WERI-Rb-1 (cell line): ENCODE results near the gene LCLAT1.
"Not testable (repeated sequence)": the region's sequence is repeated elsewhere in the genome, so short reads cannot be mapped to it uniquely, and the experiment has no call there.

ENCODE experiments used
- DNase-seq: peaks from one replicate; pipeline ENCODE4 v3.0.0-alpha.2; 2020
- H3K27ac ChIP-seq: fragments of 250-450 bp; sonication (Bioruptor Pico); 2 replicates; pipeline ENCODE4 v1.5.1; 2020; ENCODE audit warnings: mild to moderate bottlenecking, moderate library complexity
- H3K27me3 ChIP-seq: fragments of 250-450 bp; sonication (Bioruptor Pico); 2 replicates; pipeline ENCODE4 v1.5.1; 2021; ENCODE audit warnings: mild to moderate bottlenecking, low read depth, moderate library complexity; ENCODE audit not compliant: insufficient read depth, severe bottlenecking
- H3K36me3 ChIP-seq: fragments of 250-450 bp; sonication (Bioruptor Pico); 2 replicates; pipeline ENCODE4 v1.5.1; 2020; ENCODE audit warnings: mild to moderate bottlenecking, moderate library complexity
- H3K4me3 ChIP-seq: 2 replicates; pipeline ENCODE4 v1.5.1; 2011; ENCODE audit warnings: low read depth, mild to moderate bottlenecking, control low read depth, low read length
- H3K9me3 ChIP-seq: fragments of 250-450 bp; sonication (Bioruptor Pico); 2 replicates; pipeline ENCODE4 v1.5.1; 2021; ENCODE audit warnings: mild to moderate bottlenecking, moderate library complexity; ENCODE audit not compliant: severe bottlenecking
- TF ChIP-seq, protein P1 (sequence below): IDR thresholded peaks from 2 replicates; pipeline ENCODE4 v1.5.1; 2011; ENCODE audit warnings: low read depth, mild to moderate bottlenecking, control low read depth, inconsistent platforms, low read length

LCLAT1 gene

DNA sequence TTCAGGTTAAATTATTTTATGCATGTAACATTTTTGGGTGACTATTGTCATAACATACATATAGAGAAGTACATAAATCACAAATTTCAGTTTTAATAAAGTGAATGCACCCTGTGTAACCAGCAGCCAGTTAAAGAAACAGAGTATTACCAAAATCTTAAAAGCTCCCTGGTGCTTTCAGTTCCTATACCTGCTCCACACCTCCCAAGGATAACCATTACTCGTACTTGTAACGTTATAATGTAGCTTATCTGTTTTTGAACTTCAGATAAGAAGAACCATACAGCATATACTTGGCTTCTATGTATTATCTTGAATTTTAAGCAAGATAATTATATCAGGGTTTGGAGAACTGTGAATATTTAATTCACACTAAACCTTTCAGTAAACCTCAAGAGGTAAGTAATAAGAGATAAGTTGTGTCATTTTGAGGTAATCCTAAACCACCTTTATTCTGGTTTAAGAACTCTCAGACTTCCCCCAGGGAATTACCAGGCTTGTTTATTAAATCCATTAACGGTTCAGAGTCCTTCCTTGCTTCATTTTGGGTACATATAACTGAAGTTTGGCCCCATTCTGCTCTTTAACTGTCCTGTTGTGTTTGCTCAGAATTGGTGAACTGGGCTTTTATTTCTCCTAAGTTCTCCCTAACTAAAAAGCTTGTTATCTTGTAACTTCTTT lies 58.6 kb downstream of the LCLAT1 start:
- Histone ChIP-seq H3K36me3 (no peaks in the 10 kb centered on the region), H3K4me3 (no peak overlapping the region), H3K9me3 (peaks cover 3% of the 10 kb centered on the region), H3K27me3 (no peaks in the 10 kb centered on the region), H3K27ac (no peak overlapping the region)
- TF ChIP-seq, protein P1, sequence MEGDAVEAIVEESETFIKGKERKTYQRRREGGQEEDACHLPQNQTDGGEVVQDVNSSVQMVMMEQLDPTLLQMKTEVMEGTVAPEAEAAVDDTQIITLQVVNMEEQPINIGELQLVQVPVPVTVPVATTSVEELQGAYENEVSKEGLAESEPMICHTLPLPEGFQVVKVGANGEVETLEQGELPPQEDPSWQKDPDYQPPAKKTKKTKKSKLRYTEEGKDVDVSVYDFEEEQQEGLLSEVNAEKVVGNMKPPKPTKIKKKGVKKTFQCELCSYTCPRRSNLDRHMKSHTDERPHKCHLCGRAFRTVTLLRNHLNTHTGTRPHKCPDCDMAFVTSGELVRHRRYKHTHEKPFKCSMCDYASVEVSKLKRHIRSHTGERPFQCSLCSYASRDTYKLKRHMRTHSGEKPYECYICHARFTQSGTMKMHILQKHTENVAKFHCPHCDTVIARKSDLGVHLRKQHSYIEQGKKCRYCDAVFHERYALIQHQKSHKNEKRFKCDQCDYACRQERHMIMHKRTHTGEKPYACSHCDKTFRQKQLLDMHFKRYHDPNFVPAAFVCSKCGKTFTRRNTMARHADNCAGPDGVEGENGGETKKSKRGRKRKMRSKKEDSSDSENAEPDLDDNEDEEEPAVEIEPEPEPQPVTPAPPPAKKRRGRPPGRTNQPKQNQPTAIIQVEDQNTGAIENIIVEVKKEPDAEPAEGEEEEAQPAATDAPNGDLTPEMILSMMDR = no peak
- DNase-seq = no peak

DNA sequence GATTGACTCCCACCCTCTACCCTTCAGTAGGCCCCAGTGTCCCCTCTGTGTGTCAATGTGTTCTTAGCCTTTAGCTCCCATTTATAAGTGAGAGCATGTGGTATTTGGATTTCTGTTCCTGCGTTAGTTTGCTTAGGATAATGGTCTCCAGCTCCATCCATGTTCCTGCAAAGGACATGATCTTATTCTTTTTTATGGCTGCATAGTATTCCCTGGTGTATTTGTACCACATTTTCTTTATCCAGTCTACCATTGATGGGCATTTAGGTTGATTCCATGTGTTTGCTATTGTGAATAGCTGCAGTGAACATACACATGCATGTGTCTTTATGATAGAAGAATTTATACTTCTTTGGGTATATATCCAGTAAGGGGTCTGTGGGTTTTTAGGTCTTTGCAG lies 60.4 kb downstream of the LCLAT1 start:
- not testable (repeated sequence) for DNase-seq, H3K27ac ChIP-seq, H3K36me3 ChIP-seq, H3K4me3 ChIP-seq, H3K9me3 ChIP-seq, H3K27me3 ChIP-seq

DNA sequence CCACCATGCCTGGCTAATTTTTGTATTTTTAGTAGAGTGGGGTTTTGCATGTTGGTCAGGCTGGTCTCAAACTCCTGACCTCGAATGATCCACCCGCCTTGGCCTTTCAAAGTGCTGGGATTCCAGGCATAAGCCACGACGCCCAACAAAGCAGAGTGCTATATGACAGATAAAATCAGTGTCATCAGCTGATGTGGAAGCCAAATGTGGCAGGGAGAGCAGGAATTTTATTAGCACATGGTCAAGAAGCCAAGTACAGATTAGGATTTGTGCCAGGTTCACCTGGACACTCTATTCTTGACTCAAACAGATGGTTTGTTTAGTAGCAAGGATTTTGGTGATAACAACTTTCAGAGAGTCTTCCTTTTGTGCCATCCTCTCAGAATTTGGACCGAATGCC lies 62.7 kb downstream of the LCLAT1 start:
- H3K4me3 ChIP-seq = no peak overlapping the region
- H3K9me3 ChIP-seq = peaks cover 3% of the 10 kb centered on the region
- DNase-seq = no peak
- no peaks in the 10 kb centered on the region for H3K27me3 ChIP-seq
- no peaks in the 10 kb centered on the region for H3K36me3 ChIP-seq
- no peak overlapping the region for H3K27ac ChIP-seq
- TF ChIP-seq, protein P1 = no peak

DNA sequence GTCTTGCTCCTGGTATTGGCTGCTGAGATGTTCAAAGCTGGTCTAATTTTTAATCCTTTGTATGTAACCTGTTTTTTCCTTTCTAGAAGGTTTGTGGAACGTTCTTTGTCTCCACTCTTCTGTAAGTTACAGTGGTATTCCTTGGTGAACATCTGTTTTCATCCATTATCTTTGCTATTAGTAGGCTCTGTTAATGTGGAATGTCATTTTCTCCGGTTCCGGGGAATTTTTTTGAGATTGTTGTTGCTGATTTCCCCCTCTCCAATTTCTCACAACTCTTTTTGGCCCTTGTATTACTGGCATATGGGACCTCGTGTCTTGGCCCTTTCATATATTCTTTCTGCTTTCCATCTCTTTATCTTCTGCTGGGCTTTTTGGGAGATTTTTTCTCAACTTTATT lies 63.4 kb downstream of the LCLAT1 start:
- TF ChIP-seq, protein P1 = no peak
- no peak for DNase-seq
- H3K27ac ChIP-seq = no peak overlapping the region
- no peaks in the 10 kb centered on the region for H3K27me3 ChIP-seq
- no peaks in the 10 kb centered on the region for H3K36me3 ChIP-seq
- no peak overlapping the region for H3K4me3 ChIP-seq
- peaks cover 3% of the 10 kb centered on the region for H3K9me3 ChIP-seq

DNA sequence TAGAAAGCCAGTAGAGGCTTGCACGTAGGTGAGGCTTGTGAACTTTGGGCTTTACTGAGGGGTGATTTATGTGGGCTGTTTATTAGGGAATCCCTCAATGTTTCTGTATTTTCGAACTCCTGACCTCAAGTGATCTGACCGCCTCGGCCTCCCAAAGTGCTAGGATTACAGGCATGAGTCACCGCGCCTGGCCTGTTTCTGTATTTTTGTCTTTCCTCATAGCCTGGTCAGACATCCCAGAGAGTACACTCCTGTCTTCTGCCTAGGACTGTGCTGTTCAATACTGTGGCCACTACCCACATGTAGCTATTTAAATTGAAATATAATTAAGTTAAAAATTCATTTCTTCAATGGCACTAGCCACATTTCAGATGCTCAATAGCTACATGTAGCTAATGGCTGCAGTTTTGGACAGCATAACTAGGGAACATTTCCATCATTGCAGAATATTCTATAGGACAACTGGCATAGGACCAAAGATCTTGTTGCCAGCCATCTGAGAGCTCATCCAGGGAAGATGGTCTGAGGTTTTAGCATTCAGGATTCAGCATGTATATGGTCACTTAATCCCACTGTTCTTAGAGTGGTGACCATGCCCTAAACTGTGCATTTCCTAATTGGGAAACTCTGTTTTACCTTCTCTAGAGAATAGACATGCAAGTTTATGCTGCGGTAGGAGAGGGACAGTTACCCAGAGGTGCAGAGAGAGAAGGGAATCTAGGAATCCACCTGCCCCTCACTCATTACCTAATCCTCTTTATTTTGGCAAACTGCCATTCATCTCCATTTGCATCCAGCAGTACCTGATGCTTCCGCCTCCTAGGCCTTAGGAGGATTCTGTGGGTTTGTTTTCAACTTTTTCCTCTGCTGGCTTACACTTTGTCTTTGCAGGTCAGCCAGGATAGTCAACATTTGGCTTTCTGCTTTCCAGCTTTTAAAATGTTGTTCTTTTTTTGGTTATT lies 64.4 kb downstream of the LCLAT1 start:
- no peak for DNase-seq
- Histone ChIP-seq H3K36me3 (peaks cover 2% of the 10 kb centered on the region), H3K9me3 (peaks cover 3% of the 10 kb centered on the region), H3K27me3 (no peaks in the 10 kb centered on the region), H3K27ac (no peak overlapping the region), H3K4me3 (no peak overlapping the region)
- TF ChIP-seq, protein P1 = no peak

DNA sequence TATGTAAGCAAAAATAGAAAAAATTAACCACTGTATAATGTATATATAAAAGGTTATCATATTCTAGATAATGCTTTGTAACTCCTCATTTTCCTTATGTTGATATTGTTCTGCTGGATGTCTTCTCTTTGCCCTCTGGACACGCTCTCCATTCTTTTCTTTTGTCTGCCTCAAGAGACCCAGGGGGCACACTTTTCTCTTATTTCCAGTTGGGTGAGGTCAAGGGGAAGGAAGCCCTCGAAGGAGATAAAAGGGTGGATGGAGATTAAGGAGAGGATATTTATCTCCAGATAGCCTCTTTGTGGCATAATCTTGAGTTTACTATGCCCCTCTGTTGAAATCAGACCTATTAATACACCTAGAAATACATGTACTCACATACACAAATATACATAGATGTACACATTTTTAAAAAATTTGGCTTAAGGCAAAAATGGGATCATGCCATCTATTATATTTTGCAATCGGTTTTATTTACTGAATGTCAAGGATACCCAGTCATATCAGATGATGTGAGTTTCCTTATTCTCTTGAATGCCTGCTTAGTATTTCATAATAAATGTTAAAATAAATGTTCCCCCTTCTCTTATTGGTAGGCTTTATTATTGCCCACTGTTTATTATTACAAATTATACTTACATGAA lies 65.3 kb downstream of the LCLAT1 start:
- peaks cover 3% of the 10 kb centered on the region for H3K9me3 ChIP-seq
- no peak overlapping the region for H3K4me3 ChIP-seq
- H3K27me3 ChIP-seq = no peaks in the 10 kb centered on the region
- TF ChIP-seq, protein P1 = no peak
- no peak for DNase-seq
- H3K36me3 ChIP-seq = peaks cover 4% of the 10 kb centered on the region
- no peak overlapping the region for H3K27ac ChIP-seq

DNA sequence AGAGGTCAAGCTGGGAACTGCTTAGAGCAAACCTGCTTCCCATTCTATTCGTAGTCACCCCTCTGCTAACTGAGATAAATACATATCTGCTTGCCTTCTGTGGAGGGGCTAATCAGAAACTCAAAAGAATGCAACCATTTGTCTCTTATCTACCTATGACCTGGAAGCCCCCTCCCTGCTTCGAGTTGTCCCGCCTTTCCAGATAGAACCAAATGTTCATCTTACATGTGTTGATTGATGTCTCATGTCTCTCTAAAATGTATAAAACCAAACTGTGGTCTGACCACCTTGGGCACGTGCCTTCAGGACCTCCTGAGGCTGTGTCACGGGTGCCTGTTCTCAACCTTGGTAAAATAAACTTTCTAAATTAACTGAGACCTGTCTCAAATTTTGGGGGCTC lies 66.6 kb downstream of the LCLAT1 start:
- not testable (repeated sequence) for H3K36me3 ChIP-seq, H3K4me3 ChIP-seq, H3K27ac ChIP-seq, DNase-seq, H3K27me3 ChIP-seq, H3K9me3 ChIP-seq
